Stimulated activated CD8-positive, alpha-beta memory T cell treated with anti-CD3 and anti-CD28 coated beads, Interleukin-7, amount 100 ng/mL, for 24 hours (primary cell): ENCODE results near the gene KIRREL3.

Source experiments
- DNase-seq: peaks from one replicate; pipeline ENCODE4 v3.0.0-alpha.2; 2020; ENCODE audit warnings: low read depth

Gene KIRREL3

DNA sequence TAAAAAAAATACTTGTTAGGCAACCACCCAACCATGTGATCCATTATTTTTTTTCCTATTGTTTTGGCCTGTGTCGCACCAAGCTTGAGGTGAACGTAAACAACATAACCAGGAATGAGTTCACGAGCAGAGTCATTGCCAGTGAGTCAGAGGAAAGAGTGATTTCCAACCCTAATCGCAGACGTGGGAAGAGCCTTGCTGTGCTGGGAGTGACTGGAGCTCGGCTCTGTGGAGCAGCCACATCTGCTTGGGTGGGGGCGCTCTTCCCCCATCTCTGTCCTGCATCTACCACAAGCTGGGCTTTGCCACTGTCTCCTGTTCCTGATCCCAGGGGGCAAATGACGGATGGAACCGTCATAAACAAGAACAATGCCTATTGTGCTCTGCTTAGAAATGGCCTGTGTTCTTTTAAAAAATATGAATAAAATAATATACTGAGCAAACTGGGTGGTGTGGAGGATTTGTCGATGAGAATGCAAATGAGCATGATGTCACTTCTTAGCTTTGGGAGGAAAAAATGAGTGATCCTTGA is 210.0 kb downstream of the KIRREL3 start:
- DNase-seq, result no peak

DNA sequence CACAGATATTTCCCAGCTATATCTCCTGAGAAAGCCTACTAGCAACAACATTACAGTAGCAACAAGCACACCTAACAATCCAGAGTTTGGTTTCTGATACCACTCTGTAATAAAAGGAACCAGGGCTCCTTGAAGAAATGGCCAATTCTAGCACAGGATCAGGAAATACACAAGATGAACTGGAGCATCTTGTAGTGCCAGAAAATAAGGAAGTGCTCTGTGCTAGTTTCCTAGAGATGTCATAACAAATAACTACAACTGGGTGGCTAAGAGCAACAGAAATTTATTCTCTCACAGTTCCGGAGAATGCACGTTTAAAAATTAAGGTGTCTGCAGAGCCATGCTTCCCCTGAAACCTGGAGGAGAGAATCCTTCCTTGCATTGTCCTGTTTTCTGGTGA is 217.8 kb downstream of the KIRREL3 start:
- no peak for DNase-seq

DNA sequence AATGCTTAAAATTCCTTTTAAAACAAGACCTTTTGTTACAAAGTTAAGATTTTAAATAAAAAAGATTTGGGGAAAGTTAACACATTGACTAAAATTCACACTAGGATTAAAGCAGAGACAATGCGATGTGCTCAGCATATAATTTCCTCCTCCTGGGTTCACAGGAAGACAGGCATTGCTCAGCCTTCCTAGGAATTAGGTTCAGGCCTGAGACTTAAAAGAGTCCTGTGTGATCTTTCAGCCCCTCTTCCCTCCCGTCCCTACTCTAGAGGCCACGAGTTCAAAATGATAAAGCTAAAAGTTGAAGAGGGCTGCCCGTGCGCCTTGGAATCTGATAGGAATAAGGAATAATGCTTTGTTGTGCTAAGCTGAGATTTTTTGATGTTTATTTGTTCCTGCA is 218.6 kb downstream of the KIRREL3 start:
- DNase-seq, result no peak

DNA sequence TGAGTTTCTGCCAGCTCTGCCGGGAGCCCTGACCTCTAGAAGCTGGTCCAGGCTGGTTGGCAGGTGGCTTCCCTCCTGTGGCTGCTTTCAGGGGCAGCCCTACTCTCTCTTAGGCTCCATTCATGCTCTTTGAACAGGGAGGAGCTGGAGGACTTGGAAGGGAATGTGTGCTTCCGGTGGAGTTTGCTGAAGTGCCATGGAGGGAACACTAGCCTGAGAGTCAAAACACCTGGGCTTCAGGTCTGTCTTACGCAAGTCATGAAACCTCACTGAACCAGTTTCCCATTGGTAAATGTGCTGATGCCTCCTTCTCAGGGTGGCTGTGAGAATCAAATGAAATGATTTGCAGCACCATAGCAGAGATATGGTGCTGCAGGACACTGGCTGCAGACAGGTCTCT is 224.5 kb downstream of the KIRREL3 start:
- no peak for DNase-seq

DNA sequence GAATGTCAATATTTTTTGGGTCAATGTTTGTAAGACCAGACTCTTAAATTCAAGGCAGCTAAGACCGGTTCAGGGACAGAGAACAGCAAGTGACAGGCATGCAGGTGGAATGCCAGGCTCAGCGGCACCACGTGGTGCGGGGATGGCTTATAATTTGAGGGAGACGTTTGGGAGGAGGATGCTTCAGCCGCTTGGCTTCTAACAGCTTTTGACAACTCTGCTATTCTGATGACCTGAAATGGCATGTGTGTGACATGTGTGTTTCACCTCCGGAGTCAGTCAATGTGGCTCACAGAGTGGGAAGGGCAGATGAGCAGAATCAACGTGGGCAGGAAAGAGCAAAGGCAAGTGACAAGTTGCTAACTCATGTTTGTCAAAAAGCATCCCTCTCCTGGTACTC is 228.3 kb downstream of the KIRREL3 start:
- no peak for DNase-seq

DNA sequence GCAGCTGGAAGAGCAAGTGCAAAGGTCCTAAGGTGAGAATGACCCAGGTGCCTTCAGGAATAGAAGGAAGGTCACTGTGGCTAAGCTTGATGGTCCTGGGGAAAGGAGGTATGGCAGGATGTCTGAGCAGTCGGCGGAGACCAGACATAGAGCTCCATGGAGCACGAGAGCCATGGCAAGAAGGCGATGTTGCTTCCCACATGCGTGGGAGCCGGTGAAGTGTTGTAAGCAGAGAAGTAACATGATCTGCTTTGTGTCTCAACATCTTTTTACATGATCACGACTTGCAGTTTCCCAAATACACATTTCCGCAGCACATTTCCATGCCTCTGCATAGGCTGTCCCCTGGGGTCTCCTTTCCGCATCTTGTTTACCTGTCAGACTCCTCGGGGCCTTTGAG is 231.9 kb downstream of the KIRREL3 start:
- no peak for DNase-seq

DNA sequence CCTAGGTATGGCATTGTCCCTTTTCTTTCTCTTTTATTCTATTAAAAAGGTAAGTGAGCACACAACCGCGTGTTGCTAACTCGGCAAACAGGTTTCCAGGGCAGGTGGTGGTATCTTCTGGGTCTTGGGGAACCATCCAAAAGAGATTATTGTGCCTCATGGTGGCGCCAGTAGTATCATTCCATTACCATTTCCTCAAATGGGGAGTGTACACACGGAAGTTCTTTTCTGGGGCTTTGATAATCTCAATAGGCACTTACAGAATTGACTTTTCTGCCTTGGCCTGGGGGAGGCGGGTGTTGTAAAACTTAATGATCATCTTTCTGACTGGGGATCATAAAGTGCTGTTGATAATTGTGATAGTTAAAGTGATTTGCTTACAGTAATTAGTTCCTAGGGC is 234.1 kb downstream of the KIRREL3 start:
- no peak for DNase-seq

DNA sequence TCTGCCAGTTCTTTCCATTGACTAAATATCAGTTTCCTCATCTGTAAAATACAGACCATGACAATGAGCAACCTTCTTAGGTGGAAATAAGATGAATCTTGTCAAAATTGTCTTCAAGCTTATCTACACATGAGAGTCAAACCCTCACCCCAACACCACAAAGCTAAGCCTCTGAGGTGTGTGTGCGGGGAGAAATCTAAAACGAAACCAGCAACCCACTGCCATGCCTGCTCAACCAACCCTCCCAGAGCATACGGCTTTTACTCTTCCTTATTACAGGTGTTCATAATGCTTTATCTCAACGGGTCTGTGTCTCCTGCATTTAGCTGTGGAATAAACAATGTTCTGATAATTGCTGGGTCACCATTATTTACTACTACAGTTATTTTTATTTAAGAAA is 235.4 kb downstream of the KIRREL3 start:
- DNase-seq, result no peak

DNA sequence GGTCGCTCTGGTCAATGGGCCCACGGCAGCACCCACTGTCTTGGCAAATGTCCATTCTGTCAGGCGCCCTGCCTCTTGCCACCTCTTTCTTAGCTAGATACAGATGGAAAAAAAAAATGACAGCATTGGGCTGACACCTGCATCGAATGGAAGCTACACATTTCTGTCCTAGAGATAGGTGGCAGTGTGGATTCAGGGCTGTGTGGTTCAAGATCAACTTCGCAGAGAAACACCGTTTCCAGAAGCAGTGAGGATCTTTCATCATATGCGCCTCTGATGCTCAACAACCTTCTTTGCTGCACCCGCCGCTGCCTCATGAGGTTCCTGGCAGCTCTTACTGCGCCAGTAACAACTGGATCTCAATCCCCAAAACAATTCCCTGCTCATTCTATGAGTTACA is 236.3 kb downstream of the KIRREL3 start:
- no peak for DNase-seq

DNA sequence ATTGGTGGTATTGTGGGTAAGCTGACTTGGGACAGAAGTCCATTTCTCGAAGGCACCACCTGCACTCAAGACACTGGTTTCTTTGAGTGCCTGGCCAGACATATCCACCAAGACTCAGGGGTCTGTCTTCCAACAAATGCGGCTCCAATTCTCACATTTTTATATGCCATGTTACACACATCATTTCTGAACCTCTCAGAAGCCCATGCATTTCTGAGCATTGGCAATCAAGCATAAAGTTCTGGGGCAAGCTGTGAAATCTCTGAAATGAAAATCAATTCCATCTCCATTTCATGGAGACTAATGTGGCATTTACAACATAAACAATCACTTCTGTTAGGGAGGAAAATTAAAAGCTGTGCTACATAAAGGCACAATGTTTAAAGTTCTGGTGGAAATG is 243.7 kb downstream of the KIRREL3 start:
- no peak for DNase-seq

DNA sequence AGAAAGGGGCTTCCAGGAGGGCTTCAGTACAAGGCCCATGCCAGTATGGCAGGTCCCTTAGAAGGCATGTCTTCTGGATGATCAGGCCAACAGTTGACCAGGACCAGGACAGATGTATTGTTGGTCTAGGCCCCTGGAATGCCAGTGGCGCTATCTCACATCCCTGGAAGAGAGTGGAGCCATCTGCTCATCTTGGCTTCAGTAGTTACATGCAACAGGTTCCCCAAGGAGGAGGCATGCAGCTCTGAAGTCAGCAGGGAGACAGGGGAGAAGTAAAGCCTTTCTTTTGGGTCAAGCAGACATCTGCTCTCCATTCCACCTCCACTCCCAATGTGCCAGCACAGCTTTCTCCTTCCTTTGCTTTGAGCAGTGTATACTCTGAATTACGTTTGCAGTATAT is 244.1 kb downstream of the KIRREL3 start:
- DNase-seq, result no peak

DNA sequence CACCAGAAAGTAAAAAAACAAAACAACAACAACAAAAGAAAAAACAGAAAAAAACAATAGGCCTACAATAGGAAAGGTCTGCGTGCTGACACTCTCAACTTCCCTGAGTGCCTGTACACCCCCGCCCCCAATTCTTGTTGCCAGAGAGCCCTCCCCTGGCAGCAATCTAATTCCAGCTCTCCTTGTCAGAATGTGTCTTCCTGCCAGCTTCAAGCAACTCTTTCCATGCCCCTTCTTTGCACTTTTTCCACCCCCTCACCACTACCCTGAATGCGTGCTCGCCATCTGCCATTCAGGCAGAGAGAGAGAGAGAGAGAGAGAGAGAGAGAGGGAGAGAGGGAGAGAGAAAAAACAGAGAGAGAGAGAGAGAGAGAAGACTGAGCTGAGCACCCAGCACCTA is 245.0 kb downstream of the KIRREL3 start:
- DNase-seq, result no peak

DNA sequence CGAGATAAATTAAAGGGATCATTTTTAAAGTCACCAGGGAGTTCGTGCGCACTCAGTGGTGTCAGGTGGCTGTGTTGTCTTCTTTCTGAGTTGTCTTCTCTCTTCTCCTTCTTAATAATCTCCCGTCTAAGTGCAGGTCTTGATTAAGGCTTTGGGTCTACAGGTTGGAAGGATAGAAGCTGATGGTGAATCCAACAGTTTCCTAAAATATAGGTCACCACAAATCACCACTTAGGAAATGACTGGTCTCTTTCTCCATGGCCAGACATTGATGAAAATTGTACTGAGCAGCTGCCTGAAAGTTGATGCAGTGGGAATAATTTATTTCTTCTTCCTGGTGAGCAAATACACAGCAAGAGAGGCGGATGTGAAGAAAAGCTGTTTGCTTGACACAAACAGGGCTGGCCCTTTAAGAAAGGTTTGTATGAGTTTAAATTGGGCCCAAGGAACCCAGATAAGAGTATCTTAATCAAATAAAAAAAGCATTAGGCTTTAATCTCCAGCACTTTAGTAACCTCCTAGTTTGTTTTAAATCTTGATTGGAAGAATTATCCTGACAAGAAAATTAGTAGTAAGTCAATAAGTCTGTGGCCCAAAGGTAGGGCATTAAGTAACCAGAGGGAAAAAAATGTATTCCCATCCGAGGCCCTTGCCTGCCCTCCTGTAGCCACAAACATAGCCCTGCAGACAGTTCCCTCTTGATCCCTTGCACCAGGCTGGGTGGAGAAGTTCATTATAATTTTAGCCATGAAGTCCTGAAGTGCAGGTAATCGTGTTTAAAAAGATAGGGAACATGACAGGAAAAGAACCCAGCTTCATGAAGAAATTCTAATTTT is 245.8 kb downstream of the KIRREL3 start:
- DNase-seq, result no peak

DNA sequence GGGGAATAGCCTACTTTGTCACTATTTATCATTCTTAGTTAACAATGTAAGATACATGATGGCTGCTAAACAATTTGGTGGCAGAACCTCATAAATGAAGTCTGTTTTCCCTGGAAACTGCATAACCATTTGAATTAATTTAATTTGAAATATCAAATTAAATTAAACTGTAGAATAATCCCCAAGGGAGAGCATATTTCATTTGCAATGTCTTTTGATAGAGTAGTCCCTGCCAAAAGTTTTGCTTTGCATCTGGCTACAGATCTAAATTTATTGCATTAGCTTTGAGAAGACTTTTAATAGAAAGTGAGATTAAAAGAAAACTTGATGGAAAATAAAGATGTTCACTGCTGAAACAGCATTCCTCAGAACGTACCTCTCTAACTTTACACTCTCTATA is 246.6 kb downstream of the KIRREL3 start:
- no peak for DNase-seq

DNA sequence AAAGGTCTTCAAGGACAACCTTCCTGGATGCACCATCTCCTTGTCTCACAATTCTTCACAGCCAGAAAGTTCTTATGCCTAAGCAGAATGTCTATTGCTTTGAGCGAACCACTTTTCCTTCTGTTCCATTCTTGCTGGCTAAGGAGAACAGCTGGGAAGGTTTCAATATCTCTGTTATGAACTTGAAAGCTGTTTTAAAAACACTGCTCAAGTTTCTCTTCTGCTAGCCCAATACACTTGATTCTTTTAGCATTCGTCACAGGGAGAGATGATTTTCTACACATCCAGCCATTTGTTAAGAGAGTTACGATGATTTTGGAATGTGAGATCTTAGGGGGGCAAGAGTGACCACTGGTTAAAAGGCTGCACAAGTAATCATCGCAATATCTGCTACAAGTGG is 249.3 kb downstream of the KIRREL3 start:
- no peak for DNase-seq

DNA sequence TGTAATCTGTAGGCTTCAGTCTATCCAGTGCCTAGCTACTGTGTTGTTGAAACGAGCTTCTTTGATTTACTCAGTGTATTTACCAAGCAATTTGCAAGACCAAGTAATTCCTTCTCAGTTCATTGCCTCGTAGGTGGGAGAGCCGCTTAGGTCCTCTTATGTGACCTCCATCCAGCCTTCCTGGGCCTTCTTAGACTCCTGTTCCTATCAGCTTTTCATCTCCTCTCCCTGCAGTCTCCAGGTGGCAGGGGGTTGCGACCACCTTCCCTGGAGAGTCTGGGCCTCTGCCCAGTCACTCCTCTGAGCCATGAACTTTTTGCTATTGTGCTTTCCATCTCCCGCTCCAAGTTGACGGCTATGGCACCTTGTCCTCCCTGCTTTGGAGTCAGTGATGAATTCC is 251.8 kb downstream of the KIRREL3 start:
- DNase-seq, result no peak

DNA sequence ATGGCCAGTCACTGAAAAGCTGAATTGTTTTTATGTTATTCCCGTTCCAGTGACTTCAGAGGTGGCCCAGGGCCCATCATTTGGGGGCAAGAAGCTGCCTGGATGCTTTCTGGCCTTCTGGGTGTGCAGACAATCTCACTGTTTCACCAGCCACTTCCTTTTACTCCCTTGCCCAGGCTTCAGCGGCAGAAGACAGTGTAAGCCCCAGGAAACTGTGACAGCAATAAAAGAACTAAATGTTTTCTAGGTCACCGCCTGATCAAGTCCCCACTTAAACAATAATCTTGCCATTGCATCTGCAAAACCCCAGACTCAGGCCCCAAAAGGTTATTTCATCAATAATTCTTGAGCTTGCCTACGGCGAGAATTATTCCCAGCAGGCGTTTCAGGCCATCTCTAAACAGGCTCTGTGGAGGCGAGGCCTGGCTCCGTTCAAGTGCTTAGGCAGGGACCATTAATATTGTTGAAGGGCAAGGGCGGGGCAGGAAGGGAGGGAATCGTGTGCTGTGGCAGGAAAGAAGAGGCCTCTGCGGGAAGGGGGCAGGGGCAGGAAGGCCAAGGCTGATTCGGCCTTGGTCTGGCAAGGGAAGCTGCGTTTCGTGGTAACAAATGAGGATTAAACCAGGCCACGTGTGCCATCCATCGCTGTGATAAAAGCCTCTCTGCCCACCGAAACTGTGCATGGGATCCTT is 252.3 kb downstream of the KIRREL3 start:
- no peak for DNase-seq

DNA sequence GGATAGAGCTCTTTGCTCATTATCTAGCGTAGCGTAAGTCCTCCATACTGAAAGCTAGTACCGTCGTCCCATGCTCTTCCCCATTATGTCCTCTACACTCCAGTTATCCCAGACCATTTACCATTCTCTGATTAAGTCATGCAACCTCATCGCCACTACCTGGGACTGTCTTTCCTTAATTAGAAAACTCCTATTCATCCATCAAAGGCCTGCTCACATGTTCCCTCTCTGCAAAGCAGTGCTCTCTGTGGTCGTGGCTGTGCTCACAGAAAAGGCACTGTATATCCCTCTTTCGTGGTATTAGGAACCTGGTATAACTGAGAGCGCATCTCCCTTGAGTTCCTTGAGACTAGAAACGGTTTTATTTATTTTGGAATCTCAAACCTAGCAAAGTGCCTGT is 253.3 kb downstream of the KIRREL3 start:
- no peak for DNase-seq

DNA sequence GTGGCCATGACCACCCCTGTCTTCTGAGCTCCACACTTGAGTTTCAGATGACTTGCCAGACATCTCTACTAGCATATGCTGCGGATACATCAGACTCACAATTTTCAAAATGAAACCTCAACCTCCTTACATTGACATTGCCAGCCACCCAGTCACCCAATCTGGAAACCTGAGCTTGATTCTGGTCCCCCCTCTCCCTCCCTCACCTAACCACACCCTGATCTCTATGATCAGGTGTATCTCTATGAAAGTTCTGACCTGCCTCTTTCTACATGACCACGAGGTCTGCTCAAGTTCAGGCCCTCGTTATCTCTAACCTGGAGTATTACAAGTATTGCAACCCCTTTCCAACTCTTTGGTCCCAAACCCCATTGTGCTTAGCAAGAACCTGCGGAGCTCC is 254.1 kb downstream of the KIRREL3 start:
- no peak for DNase-seq

DNA sequence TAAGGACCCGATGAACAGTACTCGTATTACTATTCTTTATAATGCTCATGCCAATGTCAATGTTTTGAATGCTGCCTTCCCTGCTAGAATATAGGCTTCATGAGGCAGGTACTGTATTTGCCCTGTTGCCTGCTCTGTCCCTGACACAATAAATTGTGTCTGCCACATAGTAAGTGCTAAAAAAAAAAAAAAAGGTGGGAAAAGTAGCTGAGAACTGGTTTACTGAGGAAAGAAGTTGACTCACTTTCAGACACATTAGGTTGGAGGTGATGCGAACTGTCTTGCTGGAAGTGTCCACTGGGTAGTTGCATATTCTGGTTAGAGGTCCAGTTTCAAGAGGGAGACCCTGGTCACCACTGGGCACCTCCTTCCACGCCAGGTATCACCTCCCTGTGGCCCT is 255.9 kb downstream of the KIRREL3 start:
- no peak for DNase-seq

DNA sequence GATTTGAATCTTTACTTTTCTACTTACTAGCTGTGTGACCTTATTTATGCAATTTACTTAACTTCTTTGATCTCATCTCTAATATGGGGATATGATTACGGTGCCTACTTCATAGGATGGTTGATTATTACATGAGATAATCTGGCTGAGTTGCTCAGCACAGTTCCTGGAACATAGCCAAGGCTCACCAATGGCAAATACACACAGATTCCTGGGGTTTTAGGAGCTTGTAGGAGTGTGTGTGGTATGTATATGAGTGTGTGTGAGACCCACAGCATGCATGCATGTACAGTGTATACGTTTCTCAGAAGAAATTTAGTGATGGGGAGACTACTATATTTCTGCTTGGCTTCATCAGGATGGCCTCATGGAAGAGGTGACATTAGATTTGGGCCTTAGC is 256.9 kb downstream of the KIRREL3 start:
- no peak for DNase-seq

DNA sequence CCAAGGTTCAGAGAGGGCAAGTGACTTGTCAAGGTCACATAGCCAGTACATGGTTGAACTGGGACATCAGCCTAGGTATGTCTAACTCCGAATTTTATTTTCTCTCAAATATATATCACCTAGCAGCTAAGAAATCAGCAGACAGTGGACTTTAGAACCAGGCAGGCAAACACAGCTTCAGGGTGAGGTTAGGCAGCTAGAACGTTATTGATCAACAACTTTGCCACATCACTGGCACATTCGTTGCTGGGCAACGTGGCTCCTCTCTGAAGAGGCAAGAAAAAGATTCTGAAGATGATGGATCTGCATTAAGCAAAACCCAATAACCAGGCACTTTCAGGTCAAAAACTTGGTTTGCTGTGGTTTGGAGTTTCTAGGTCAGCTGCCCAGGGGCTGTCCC is 258.0 kb downstream of the KIRREL3 start:
- no peak for DNase-seq

DNA sequence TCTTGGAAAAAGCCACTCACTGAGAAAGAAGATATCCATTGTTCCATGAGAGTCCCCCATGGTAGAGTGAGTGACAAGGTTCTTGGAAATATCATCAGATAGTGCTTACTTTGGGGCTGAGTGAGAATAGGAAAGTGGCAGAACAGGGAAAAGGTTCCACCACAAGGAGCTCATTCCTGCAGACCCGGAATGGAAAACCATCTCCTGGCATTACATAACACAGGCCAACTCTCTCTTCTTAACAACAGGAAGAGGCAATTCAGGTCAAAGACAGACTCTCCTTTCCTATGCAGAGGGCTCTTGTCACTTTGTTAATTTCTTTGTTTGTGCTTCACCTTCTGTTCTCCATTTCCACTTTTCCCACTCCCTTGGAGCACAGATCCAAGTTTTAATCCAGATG is 259.7 kb downstream of the KIRREL3 start:
- no peak for DNase-seq
